Neural crest cell (in vitro differentiated cells): ENCODE measurements around the gene ANP32E. TPM values are rescaled to one million over a fixed set of nuclear protein-coding genes. Genes with fewer than 3 reads are reported as not detected.
"Not testable (repeated sequence)": the region's sequence is repeated elsewhere in the genome, so short reads cannot be mapped to it uniquely, and the experiment has no call there.

Experiments
- DNase-seq: peaks from one replicate; pipeline ENCODE4 v3.0.0; 2021; ENCODE audit warnings: low read depth, mixed read lengths, low spot score
- H3K27ac Mint-ChIP-seq: one replicate; pipeline ENCODE4 v1.8.0; 2021; ENCODE audit warnings: mild to moderate bottlenecking, mixed read lengths; ENCODE audit not compliant: unreplicated experiment
- H3K27me3 Mint-ChIP-seq: 2 replicates; pipeline ENCODE4 v1.8.0; 2021; ENCODE audit warnings: low read depth, mild to moderate bottlenecking, mixed read lengths
- H3K36me3 Mint-ChIP-seq: 2 replicates; pipeline ENCODE4 v1.8.0; 2021; ENCODE audit warnings: low read depth, mild to moderate bottlenecking, mixed read lengths
- H3K4me1 Mint-ChIP-seq: 2 replicates; pipeline ENCODE4 v1.8.0; 2021; ENCODE audit warnings: mixed read lengths
- H3K4me3 Mint-ChIP-seq: one replicate; pipeline ENCODE4 v1.8.0; 2021; ENCODE audit warnings: mild to moderate bottlenecking, mixed read lengths
- H3K9me3 Mint-ChIP-seq: 2 replicates; pipeline ENCODE4 v1.8.0; 2021; ENCODE audit warnings: mixed read lengths
- total RNA-seq: library from RNA; stranded (reverse); gene quantifications from 2 replicates; pipeline ENCODE4 v1.2.1, GENCODE V29; 2021
- TF ChIP-seq, protein P1 (sequence below): fragments of 200-600 bp; sonication (generic); conservative IDR thresholded peaks from 2 replicates; pipeline ENCODE4 v1.5.0; 2021; ENCODE audit warnings: antibody characterized with exemption, mild to moderate bottlenecking

The ANP32E gene
- total RNA-seq, 1 donor from 2014 or later = 110 TPM

DNA sequence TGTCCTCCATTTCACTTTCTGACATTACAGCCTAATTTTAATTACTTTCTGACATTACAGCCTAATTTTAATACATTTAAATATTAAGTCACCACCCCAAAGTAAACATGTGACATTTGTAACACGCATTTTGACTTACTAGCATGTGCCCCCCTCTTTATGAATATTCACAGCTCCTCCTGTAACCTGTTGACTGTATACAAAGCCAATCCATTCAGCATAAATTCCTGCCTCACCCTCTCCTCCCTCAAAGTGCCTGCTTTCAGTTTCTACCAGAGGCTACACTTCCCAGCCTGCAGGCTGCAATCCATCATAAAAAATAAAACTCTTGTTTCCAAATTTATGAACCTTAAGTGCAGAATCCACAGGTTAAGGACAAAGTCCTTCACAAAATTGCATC, 39.5 kb downstream of the ANP32E start:
- Mint-ChIP-seq H3K4me1 (no peaks in the 10 kb centered on the region), H3K27ac (no peak overlapping the region), H3K9me3 (peaks cover 2% of the 10 kb centered on the region), H3K27me3 (peaks cover 6% of the 10 kb centered on the region), H3K4me3 (no peak overlapping the region), H3K36me3 (no peaks in the 10 kb centered on the region)
- no peak for DNase-seq
- TF ChIP-seq, protein P1, sequence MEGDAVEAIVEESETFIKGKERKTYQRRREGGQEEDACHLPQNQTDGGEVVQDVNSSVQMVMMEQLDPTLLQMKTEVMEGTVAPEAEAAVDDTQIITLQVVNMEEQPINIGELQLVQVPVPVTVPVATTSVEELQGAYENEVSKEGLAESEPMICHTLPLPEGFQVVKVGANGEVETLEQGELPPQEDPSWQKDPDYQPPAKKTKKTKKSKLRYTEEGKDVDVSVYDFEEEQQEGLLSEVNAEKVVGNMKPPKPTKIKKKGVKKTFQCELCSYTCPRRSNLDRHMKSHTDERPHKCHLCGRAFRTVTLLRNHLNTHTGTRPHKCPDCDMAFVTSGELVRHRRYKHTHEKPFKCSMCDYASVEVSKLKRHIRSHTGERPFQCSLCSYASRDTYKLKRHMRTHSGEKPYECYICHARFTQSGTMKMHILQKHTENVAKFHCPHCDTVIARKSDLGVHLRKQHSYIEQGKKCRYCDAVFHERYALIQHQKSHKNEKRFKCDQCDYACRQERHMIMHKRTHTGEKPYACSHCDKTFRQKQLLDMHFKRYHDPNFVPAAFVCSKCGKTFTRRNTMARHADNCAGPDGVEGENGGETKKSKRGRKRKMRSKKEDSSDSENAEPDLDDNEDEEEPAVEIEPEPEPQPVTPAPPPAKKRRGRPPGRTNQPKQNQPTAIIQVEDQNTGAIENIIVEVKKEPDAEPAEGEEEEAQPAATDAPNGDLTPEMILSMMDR = no peak

DNA sequence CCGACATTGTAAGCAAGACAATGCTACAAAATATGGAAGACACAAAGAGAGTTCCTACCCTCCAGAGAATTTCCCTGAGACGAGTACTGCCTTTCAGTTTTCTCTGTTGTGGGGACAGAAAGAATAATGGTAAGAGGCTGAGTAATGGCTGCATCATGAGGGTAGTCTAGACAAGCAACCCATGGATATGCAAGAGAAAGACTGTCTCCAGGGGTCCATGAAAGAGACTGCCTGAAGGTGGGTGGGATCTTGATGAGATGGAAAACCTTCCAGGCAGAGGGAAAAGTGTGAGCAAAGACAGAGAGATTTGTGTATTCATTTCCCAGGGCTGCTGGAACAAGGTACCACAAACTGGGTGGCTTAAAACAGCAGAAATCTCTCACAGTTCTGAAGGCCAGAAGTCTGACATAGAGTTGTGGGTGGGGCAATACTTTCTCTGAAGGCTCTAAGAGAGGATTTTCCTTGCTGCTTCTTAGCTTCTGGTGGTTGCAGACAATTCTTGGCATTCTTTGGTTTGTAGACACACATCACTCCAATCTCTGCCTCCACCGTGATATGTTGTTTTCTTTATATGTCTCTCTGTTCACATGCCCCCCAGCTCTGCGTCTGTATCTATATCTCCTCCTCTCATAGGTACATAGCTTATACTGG, 41.4 kb downstream of the ANP32E start:
- no peaks in the 10 kb centered on the region for H3K4me1 Mint-ChIP-seq
- TF ChIP-seq, protein P1 = no peak
- H3K36me3 Mint-ChIP-seq = no peaks in the 10 kb centered on the region
- no peak for DNase-seq
- H3K27ac Mint-ChIP-seq = no peak overlapping the region
- peaks cover 2% of the 10 kb centered on the region for H3K27me3 Mint-ChIP-seq
- H3K4me3 Mint-ChIP-seq = no peak overlapping the region
- peaks cover 2% of the 10 kb centered on the region for H3K9me3 Mint-ChIP-seq

DNA sequence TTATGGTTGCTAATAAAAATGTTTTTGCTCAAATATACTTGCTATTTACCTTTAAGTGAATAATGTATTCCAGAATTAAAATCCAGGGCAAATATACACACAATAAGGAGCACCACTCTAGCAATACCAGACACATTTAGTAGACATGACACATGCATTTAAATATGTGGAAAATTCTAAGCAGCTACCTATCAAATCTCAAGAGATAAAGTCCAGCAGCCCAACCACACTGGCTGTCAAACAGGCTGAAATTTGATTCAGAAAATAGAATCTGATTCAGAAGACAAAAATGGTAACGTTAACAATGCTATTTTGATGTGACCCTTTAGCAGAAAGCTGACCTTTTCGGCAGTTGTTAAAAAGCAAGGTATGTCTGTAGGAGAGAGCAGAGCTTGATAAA, 43.9 kb downstream of the ANP32E start:
- Mint-ChIP-seq H3K27ac (no peak overlapping the region), H3K36me3 (no peaks in the 10 kb centered on the region), H3K4me1 (peaks cover 7% of the 10 kb centered on the region), H3K4me3 (no peak overlapping the region), H3K27me3 (no peaks in the 10 kb centered on the region), H3K9me3 (peaks cover 2% of the 10 kb centered on the region)
- TF ChIP-seq, protein P1 = no peak
- no peak for DNase-seq

DNA sequence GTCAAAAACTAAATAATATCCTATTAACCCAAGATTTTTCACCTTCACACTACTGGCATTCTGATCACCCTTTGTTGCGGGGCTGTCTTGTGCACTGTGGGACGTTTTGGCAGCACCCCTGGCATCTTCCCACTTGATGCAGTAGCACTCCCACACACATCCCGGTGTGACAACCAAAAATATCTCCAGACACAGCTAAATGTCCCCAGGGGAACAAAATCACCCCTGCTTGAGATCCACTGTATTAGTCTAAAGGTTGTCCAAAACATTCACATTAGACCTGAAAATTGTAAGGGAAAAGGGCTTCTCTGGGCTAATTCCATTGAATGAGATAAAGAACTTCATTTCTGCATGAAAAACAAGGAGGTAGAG, 48.4 kb downstream of the ANP32E start:
- DNase-seq = no peak
- Mint-ChIP-seq H3K36me3 (no peaks in the 10 kb centered on the region), H3K27me3 (no peaks in the 10 kb centered on the region), H3K4me3 (no peak overlapping the region), H3K4me1 (peaks cover 30% of the 10 kb centered on the region), H3K27ac (no peak overlapping the region), H3K9me3 (no peaks in the 10 kb centered on the region)
- TF ChIP-seq, protein P1 = peak; percentile 28

DNA sequence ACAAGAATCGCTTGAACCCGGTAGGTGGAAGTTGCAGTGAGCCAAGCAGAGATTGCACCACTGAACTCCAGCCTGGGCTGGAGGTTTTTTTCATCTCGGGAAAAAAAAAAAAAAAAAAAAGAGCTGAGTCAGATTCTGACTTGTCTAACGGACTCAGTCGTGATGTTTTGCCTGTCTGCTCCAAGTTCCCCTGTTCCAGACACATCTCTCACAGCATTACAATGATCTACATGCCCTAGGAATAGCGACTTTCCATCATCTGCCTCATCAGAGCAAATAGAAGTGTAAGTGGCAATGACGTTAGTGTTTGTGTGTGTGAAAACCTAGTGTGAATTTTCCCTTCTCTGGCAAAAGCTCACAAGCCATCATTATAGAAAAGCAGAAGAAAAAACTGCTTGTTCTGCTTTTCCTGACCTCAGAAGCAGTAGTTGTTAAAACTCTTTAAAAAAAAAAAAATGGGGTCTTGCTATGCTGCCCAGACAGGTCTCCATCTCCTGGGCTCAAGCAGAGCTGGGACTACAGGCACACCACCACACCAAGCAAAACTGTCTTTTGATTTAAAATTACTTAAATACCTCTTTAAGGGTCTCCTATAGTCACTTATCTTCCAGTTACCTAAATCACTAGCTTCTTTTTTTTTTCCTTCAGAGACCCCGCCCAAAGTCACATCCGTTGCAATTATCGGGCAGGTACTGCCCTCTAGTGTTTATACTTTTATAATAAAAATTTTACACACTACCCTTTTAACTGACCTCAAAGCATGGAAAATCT, 48.9 kb downstream of the ANP32E start:
- DNase-seq = peak; percentile 31
- no peaks in the 10 kb centered on the region for H3K36me3 Mint-ChIP-seq
- TF ChIP-seq, protein P1 = peak; percentile 84
- H3K4me1 Mint-ChIP-seq = peaks cover 35% of the 10 kb centered on the region
- H3K27me3 Mint-ChIP-seq = no peaks in the 10 kb centered on the region
- H3K27ac Mint-ChIP-seq = no peak overlapping the region
- no peaks in the 10 kb centered on the region for H3K9me3 Mint-ChIP-seq
- H3K4me3 Mint-ChIP-seq = no peak overlapping the region

DNA sequence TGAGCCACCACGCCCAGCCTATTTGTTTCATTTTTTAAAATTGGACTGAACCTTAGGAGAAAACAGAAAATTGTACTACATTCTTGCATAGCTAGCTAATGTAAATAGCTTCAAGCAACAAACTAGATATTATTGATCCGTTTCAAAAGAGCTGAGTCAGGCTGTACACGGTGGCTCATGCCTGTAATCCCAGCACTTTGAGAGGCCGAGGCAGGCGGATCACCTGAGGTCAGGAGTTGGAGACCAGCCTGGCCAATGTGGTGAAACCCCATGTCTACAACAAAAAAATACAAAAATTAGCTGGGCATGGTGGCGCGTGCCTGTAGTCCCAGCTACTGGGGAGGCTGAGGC, 49.5 kb downstream of the ANP32E start:
- not testable (repeated sequence) for H3K4me3 Mint-ChIP-seq, H3K27me3 Mint-ChIP-seq, H3K9me3 Mint-ChIP-seq, H3K36me3 Mint-ChIP-seq, DNase-seq, H3K27ac Mint-ChIP-seq
- peaks cover 41% of the 10 kb centered on the region for H3K4me1 Mint-ChIP-seq
